HG03565 (cell line): ENCODE results near the gene ZNF333.
"Not testable (repeated sequence)": the region's sequence is repeated elsewhere in the genome, so short reads cannot be mapped to it uniquely, and the experiment has no call there.

Experiments
- ATAC-seq: cut with Tn5 transposase; IDR thresholded peaks from one replicate; pipeline ENCODE4 v1.9.1; 2021; ENCODE audit warnings: mild to moderate bottlenecking, moderate library complexity; ENCODE audit not compliant: unreplicated experiment

ZNF333 gene

DNA sequence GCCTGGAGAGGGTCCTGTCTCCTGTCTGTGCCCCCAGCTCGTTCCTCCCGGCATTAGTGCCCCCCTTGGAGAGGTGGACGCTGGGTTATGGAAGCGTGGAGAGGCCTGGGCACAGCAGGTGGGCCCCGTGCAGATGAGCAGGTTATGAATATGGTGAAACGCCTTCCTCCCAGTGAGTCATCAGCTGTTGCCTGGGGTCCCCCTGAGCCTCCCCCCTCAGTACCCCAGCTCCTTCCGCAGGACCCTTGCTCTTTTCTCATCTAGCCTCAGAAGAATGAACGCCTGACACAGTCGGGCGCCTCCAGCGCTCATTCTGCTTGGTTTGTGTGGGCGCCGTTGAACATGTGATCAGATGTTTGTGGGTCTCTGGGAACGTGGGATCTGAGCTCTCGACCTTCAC lies 76.0 kb downstream of the ZNF333 start:
- ATAC-seq = not testable (repeated sequence)

DNA sequence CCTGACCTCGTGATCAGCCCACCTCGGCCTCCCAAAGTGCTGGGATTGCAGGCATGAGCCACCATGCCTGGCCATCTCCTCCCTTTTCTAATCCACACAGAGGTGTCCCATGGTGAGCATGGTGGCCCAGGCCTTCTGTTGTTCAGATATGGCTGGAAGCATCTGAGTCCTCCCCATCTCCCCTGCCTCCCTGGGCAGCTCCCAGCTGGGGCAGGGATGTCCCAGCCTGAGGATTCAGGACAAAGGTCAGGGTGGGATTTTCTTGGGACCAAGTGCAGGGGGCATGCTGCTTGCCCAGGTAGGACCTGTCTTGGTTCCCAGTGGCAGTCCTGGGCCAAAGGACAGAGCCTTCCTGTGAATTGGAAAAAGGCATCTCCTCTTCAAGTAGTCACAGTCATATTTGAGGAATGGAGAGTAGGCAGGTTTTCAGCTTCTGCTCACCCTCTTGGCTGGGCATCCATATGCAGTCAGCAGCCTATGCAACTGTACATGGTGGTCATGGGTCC lies 77.7 kb downstream of the ZNF333 start:
- no peak for ATAC-seq

DNA sequence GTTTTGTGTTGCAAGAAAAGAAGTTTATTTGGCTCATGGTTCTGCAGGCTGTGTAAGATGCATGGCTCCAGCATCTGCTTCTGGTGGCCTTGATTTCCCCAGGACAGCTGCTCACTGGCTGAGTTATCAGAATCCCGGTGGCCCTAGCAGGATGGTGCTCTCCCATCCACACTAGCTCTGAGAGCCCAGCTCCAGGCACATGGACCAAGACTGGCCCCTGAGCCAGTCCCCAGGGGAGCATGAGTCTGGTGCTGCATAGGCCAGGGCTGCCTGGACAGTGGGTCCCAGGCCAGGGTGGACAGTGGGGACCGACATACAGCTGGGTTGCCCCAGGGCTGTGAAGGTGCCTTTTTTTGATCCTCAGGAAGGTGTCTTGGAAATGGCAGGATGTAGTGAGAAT lies 78.2 kb downstream of the ZNF333 start:
- ATAC-seq = no peak

DNA sequence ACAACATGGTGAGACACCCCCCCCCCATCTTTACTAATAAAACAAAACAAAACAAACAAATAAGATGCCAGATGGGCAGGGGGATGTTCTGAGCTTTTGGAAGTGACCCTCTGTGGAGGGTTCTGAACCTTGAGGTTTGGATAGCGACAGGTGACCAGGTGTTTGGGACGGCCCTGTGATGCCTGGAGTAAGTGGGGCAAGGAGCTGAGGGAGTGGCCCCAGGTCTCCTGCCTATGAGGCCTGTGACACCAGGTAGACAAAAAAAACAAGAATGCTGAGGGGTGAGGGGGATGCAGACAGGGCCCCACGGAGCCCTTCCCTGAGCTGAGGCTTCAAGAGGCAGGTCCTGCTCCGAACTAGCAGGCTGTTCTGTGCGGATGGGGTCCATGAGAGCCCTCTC lies 79.4 kb downstream of the ZNF333 start:
- ATAC-seq = no peak

DNA sequence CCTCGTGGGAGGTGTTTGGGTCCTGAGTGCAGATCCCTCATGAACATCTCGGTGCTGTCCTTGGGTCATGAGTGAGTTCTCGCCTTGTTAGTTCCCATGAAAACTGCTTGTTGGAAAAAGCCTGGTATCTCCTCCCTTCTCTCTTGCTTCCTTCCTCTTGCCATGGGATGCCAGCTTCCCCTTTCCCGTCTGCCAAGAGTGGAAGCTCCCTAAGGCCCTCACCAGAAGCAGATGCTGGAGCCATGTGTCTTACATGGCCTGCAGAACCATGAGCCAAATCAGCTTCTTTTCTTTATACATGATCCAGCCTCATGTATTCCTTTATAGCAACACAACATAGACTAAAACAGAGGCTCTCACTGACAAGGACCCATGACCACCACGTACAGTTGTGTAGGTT lies 80.3 kb downstream of the ZNF333 start:
- ATAC-seq = no peak

DNA sequence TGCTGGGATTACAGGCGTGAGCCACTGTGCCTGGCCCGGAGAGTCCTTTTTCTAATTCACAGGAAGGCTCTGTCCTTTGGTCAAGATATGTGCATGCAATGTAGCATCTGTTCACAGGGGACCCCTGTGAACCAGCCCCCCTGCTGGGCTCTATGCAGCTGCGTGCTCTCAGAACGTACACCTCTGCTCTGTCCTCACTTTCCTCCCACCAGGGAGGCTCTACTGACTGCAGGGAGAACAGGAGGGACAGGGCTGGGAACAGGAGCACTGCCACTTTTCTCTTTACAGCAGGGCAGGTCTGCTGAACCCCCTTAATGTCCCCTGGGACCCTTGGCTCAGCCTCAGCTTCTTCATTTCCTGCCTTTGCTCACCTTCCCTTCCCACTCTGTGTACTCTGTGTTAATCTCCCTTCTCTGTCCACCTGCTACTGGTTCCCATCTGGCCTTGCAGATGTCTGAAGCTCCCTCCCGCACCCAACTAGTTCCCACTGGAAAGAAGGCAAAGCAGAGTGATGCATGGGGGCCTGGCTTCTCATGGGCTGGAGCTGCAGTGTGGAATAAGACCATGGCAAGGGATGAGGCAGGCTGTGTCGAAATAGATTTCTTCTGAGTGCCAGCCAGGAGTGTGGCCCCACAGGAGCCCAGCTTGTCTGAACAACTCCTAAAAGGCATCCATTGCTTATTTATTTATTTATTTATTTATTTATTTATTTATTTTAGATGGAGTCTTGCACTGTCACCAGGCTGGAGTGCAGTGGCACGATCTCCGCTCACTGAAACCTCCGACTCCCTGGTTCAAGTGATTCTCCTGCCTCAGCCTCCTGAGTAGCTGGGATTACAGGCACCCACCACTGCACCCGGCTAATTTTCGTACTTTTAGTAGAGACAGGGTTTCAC lies 81.3 kb downstream of the ZNF333 start:
- no peak for ATAC-seq

DNA sequence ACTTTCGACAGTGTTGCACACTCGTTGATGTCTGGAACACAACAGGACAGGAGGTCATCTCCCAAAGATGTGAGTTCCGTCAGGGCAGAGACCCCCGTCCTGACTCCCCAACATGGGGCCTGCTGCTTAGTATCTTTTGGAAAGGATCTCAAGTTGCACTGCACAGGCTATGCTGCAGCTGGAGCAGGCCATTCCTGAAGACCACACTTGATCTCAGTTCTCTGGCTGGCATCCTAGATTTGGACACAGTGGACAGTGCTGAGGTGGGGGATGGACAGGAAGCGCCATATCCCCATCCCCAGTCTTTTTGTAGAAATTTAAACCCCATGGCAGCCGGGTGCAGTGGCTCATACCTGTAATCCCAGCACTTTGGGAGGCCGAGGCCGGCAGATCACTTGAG lies 82.6 kb downstream of the ZNF333 start:
- no peak for ATAC-seq

DNA sequence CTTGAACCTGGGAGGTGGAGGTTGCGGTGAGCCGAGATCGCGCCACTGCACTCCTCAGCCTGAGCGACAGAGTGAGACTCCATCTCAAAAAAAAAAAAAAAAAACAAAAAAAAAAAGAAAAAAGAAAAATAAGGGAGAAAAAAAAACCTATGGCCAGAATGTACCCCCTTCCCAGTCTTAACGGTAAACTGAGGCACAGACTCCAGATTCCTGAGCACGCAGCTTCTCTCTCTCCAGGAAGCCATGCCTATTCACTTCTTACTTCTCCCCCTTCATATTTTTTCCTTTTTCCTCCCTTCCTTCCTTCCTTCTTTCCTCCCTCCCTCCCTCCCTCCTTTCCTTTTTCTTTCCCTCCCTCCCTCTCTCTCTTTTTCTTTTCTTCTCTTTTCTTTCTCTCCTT lies 83.1 kb downstream of the ZNF333 start:
- ATAC-seq = no peak

DNA sequence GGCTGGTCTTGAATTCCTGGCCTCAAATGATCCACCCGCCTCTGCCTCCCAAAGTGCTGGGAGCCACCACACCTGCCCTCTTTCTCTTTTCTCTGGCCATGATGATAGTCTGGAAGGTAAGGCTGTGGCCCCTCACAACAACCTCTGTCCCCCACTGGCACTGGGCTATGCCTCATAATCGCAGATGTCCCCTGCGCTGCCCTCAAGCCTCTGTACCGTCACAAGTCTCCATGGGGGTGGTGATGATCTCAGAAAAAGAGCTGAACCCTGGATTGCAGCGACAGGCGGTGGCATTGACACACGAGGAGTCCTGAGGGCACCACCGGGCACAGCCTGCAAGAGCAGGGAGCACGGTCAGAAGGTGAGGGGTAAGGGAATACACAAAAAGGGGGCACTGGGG lies 83.9 kb downstream of the ZNF333 start:
- not testable (repeated sequence) for ATAC-seq

DNA sequence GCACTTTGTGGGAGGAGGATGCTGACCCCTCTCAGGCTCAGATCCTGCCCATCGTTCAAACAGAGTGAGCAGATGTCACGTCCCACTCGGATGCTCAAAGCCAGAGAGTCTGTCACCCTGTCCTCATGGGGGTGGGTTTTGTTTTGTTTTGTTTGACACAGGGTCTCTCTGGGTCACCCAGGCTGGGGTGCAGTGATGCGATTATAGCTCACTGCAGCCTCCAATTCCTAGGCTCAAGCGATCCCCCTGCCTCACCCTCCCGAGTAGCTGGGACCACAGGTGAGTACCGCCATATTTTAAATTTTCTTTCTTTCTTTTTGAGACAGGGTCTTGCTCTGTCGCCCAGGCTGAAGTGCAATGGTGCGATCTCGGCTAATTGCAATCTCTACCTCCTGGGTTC lies 84.5 kb downstream of the ZNF333 start:
- ATAC-seq = no peak

DNA sequence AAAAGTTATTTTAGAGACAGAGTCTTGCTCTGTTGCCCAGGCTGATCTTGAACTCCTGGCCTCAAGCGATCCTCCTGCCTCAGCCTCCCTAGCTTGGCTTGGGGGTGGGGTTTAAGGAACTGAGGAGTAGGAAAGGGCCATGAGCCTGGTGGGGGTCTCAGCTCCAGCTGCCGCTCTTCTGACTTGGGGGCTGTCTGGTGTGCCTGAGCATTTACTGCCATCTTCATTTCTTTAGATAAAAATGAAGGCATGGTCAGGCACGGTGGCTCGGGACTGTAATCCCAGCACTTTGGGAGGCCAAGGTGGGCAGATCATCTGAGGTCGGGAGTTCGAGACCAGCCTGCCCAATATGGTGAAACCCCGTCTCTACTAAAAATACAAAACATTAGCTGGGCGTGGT lies 85.5 kb downstream of the ZNF333 start:
- ATAC-seq = not testable (repeated sequence)

DNA sequence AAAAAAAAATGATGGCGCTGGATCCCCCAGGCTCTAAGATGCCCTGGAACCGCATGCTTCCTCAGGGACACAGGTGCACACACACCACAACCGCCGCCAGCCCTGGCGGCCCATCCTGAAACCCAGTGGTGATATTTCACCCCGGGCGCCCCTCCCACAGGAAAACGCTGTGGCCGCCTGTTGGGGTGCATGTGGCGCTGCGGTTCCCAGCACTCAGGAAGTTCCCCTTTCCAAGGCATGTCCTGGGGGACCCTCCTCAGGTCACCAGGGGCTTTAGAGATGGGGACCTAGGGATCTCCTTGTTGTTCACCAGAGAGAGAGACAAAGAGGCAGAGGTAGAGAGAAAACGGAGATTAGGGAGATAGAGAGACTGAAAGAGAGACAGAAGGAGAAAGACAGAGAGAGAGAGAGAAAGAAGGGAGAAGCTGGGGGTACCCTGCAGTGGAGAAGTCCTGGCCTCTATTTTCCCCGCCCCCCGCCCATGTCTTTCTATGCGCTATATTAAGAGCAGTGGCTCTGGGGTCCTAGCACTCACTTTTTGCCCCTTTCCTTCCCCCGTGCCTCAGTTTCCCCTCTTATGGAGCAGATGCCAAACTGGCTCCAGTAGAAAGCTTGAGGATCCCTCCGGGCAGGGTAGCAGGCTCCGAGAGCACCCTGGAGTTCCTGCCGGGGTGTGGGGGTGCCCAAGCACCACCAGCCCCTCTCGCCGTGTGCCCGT lies 86.2 kb downstream of the ZNF333 start:
- no peak for ATAC-seq

DNA sequence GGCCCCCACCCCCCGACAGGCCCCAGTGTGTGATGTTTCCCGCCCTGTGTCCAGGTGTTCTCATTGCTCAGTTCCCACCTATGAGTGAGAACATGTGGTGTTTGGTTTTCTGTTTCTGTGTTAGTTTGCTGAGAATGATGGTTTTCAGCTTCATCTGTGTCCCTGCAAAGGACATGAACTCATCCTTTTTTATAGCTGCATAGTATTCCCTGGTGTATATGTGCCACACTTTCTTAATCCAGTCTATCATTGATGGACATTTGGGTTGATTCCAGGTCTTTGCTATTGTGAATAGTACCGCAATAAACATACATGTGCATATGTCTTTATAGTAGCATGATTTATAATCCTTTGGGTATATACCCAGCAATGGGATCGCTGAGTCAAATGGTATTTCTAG lies 87.8 kb downstream of the ZNF333 start:
- not testable (repeated sequence) for ATAC-seq

DNA sequence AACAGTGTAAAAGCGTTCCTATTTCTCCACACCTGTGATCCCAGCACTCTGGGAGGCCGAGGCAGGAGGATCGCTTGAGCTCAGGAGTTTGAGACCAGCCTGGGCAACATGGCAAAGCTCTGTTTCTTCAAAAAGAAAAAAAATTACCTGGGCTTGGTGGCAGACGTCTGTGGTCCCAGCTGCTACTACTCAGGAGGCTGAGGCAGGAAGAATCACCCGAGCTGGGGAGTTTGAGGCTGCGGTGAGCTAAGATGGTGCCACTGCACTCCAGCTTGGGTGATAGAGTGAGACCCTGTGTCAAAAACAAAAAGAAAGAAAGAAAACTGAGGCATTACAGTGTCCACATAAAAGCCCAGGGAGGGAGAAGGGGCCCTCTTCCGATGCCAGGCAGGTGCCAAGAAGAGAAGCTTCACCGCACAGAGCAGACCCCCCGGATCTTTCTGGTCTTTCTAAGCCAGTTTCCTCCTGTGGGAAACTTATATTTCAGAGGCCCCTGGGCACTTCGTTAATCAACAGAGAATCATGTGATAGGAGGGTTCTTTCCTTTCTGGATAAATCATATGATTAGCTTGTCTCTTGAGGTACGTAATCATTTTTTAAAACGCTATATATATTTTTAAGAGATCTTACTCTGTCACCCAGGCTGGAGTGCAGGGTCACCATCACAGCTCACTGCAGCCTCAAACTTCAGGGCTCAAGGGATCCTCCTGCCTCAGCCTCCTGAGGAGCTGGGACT lies 88.4 kb downstream of the ZNF333 start, which contains the start of gene ADGRE2:
ADGRE2 (minus strand) TSS at position 451 of the 736 bp plus-strand sequence. CDS start 1,804 bp downstream, outside the sequence.
- not testable (repeated sequence) for ATAC-seq

DNA sequence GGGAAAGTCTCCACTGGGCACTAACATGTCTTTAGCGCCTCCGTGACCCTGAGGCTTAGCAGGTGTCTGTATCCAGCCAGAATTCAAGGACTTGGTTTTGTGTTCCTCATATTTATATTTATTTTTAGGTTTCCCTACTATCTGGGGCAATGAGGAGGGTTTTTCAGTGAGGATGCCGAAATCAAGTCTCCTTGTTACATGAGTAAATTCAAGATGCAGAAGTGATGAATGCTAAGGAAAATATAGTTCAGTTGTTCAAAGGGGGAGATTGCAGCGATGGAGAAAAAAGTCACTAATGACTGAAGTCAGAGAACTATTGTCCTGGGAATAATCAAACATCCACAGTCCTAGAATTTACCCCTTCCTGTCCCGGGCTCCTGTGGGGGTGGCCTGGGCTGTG lies 89.3 kb downstream of the ZNF333 start:
- no peak for ATAC-seq

DNA sequence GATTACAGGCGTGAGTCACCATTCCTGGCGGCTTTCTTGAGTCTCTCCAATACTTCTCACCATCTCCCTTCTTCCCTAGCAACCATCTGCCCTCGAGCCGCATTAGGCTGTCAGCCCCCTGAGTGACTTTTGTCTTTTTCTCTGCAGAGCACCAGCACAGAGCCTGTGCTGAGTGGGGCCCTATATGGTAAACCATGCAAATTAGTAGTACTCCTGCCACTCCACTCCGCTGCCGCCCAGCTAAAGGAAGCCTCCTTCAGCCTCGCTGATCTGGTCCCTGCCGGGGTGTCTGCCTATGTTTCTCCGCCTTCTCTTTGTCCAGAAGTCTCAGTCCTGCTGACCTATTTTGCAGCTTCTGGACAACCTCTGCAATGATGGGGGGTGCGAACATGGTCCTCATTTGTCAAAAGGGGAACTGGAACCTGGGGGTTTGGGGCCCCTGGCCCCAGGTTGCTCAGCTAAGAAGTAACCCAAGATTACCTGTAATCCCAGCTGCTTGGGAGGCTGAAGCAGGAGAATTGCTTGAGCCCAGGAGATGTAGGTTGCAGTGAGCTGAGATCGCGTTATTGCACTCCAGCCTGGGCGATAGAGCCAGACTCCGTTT lies 90.9 kb downstream of the ZNF333 start:
- ATAC-seq = not testable (repeated sequence)

DNA sequence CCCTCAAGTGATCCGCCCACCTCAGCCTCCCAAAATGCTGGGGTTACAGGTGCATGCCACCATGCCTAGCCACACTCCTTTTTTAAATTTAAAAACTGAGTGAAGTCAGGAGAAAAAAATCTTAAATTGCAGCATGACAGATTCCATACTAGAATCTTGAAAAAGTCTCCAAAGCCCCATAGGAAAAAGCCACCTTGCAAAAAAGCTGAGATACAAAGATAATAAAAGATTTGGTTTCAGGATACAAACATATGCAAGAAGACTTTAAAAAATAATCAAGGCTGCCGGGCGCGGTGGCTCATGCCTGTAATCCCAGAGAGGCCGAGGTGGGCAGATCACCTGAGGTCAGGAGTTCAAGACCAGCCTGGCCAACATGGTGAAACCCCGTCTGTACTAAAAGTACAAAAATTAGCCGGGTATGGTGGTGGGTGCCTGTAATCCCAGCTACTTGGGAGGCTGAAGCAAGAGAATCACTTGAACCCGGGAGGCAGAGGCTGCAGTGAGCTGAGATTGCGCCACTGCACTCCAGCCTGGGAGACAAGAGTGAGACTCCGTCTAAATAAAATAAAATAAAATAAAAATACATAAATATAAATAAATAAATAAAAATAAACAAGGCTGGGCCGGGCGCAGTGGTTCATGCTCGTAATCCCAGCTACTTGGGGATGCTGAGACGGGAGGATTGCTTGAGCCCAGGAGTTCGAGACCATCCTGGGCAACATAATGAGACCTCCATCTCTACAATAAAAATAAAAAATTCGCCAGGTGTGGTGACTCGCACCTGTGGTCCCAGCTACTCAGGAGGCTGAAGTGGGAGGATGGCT lies 92.1 kb downstream of the ZNF333 start:
- ATAC-seq = not testable (repeated sequence)

DNA sequence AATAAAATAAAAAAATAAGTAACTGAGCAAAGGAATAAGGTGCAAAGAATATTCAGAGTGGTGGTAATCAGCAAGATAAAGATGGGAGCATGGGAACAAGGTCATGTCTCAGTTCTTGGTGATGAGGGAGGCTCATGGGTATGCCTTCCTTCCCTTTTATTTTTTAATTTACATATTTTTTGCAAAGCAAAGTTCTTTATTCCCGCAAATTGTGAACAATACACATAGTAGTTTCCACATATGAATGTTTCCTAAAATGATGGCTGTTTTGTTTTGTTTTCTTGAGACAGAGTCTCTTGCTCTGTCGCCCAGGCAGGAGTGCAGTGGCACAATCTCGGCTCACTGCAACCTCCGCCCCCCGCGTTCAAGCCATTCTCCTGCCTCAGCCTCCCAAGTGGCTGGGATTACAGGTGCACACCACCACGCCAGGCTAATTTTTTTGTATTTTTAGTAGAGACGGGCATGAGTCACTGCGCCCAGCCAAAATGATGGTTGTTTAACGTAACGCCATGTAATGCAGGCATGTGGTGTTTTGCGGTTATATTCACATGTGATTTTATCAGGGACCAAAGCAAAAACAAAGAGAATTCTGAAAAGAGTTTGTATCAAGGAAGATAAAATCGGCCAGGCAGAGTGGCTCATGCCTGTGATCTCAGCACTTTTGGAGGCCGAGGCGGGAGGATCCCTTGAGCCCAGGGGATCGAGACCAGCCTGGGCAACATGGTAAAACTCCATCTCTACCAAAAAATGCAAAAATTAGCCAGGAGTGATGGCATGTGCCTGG lies 93.0 kb downstream of the ZNF333 start:
- no peak for ATAC-seq
